GM23338 (cell line): ENCODE results near the gene CHPF. TPM values are rescaled to one million over a fixed set of nuclear protein-coding genes. Genes with fewer than 3 reads are reported as not detected.
A peak's percentile ranks its signal among the peaks of the same experiment; 100 is the strongest.

ENCODE experiments used
- ATAC-seq: fragments of 200-7000 bp; cut with Tn5 transposase; 3 replicates; pipeline ENCODE4 v1.9.1; 2020
- DNase-seq: peaks from one replicate; pipeline ENCODE4 v3.0.0-alpha.2; 2015; ENCODE audit warnings: low spot score
- H2AFZ ChIP-seq: fragments of 200-600 bp; sonication (generic); 2 replicates; pipeline ENCODE4 v1.8.0; 2016; ENCODE audit warnings: antibody characterized with exemption, mild to moderate bottlenecking, moderate library complexity
- H3F3A ChIP-seq: fragments of 200-600 bp; sonication (generic); replicated peaks from 2 replicates; pipeline ENCODE4 v1.8.0; 2017; ENCODE audit warnings: antibody characterized with exemption, mixed run types, low read depth
- H3K27ac ChIP-seq: fragments of 200-600 bp; sonication (generic); 2 replicates; pipeline ENCODE4 v1.6.1; 2016; ENCODE audit warnings: low read depth
- H3K27me3 ChIP-seq: fragments of 200-600 bp; sonication (generic); 2 replicates; pipeline ENCODE4 v1.8.0; 2016; ENCODE audit warnings: mild to moderate bottlenecking, mixed run types, moderate library complexity; ENCODE audit not compliant: insufficient read depth
- H3K36me3 ChIP-seq: fragments of 200-600 bp; sonication (generic); 2 replicates; pipeline ENCODE4 v1.8.0; 2016; ENCODE audit warnings: mild to moderate bottlenecking; ENCODE audit not compliant: insufficient read depth
- H3K4me1 ChIP-seq: fragments of 200-600 bp; sonication (generic); 2 replicates; pipeline ENCODE4 v1.8.0; 2016; ENCODE audit warnings: mild to moderate bottlenecking, moderate library complexity; ENCODE audit not compliant: insufficient read depth
- H3K4me2 ChIP-seq: fragments of 200-600 bp; sonication (generic); 2 replicates; pipeline ENCODE4 v1.7.1; 2017; ENCODE audit warnings: mixed run types
- H3K4me3 ChIP-seq: fragments of 200-600 bp; sonication (generic); 2 replicates; pipeline ENCODE4 v1.6.1; 2016; ENCODE audit warnings: mixed run types
- H3K79me2 ChIP-seq: fragments of 200-600 bp; sonication (generic); replicated peaks from 2 replicates; pipeline ENCODE4 v1.8.0; 2017; ENCODE audit warnings: mild to moderate bottlenecking; ENCODE audit not compliant: insufficient read depth
- H3K9me2 ChIP-seq: fragments of 200-600 bp; sonication (generic); 2 replicates; pipeline ENCODE4 v1.8.0; 2017; ENCODE audit not compliant: insufficient read depth
- H4K20me1 ChIP-seq: fragments of 200-600 bp; sonication (generic); replicated peaks from 2 replicates; pipeline ENCODE4 v1.8.0; 2017; ENCODE audit warnings: mild to moderate bottlenecking; ENCODE audit not compliant: insufficient read depth
- H3K27ac Mint-ChIP-seq: 2 replicates; pipeline ENCODE4 v1.8.0; 2020; ENCODE audit warnings: inconsistent platforms, mild to moderate bottlenecking, moderate library complexity, mixed read lengths
- H3K27me3 Mint-ChIP-seq: 3 replicates; pipeline ENCODE4 v1.8.0; 2022; ENCODE audit warnings: low read depth, mild to moderate bottlenecking, moderate library complexity, mixed read lengths, inconsistent platforms; ENCODE audit not compliant: insufficient read depth, poor library complexity
- H3K36me3 Mint-ChIP-seq: 3 replicates; pipeline ENCODE4 v1.8.0; 2021; ENCODE audit warnings: low read depth, mild to moderate bottlenecking, inconsistent platforms, moderate library complexity, mixed read lengths
- H3K4me1 Mint-ChIP-seq: 3 replicates; pipeline ENCODE4 v1.8.0; 2020; ENCODE audit warnings: mild to moderate bottlenecking, inconsistent platforms, mixed read lengths
- H3K4me3 Mint-ChIP-seq: 3 replicates; pipeline ENCODE4 v1.8.0; 2021; ENCODE audit warnings: moderate library complexity, mild to moderate bottlenecking, inconsistent platforms, mixed read lengths
- H3K9me3 Mint-ChIP-seq: 3 replicates; pipeline ENCODE4 v1.8.0; 2020; ENCODE audit warnings: moderate library complexity, mild to moderate bottlenecking, inconsistent platforms, mixed read lengths
- ETS1 ChIP-seq: IDR thresholded peaks from 2 replicates; pipeline ENCODE4 v1.6.1; 2016; ENCODE audit warnings: antibody characterized with exemption
- EZH2 ChIP-seq: fragments of 200-600 bp; sonication (generic); IDR thresholded peaks from one replicate; pipeline ENCODE4 v1.8.0; 2017; ENCODE audit warnings: antibody characterized with exemption, mild to moderate bottlenecking, low read depth; ENCODE audit not compliant: unreplicated experiment
- EZH2phosphoT487 ChIP-seq: fragments of 200-600 bp; sonication (generic); IDR thresholded peaks from one replicate; pipeline ENCODE4 v1.8.1; 2018; ENCODE audit warnings: antibody characterized with exemption; ENCODE audit not compliant: unreplicated experiment
- JUNB ChIP-seq: IDR thresholded peaks from one replicate; pipeline ENCODE4 v1.6.1; 2016; ENCODE audit warnings: antibody characterized with exemption; ENCODE audit not compliant: unreplicated experiment
- NANOG ChIP-seq: IDR thresholded peaks from 2 replicates; pipeline ENCODE4 v1.6.1; 2016; ENCODE audit warnings: antibody characterized with exemption, borderline replicate concordance
- POLR2AphosphoS5 ChIP-seq: IDR thresholded peaks from 2 replicates; pipeline ENCODE4 v1.6.1; 2016; ENCODE audit warnings: antibody characterized with exemption, low read depth
- REST ChIP-seq: IDR thresholded peaks from one replicate; pipeline ENCODE4 v1.6.1; 2018; ENCODE audit warnings: antibody characterized with exemption; ENCODE audit not compliant: unreplicated experiment
- STAT1 ChIP-seq: IDR thresholded peaks from one replicate; pipeline ENCODE4 v1.6.1; 2016; ENCODE audit warnings: antibody characterized with exemption; ENCODE audit not compliant: unreplicated experiment
- ZNF114 ChIP-seq: fragments of 250-450 bp; sonication (Bioruptor Pico); IDR thresholded peaks from 2 replicates; pipeline ENCODE4 v1.5.0; 2020; ENCODE audit warnings: mild to moderate bottlenecking, moderate library complexity
- ZNF331 ChIP-seq: fragments of 250-450 bp; sonication (Bioruptor Pico); IDR thresholded peaks from 2 replicates; pipeline ENCODE4 v1.5.0; 2020; ENCODE audit warnings: low read depth, mild to moderate bottlenecking, moderate library complexity
- ZNF462 ChIP-seq: fragments of 250-450 bp; sonication (Bioruptor Pico); IDR thresholded peaks from 2 replicates; pipeline ENCODE4 v1.5.0; 2020; ENCODE audit warnings: mild to moderate bottlenecking, moderate library complexity
- polyA plus RNA-seq: library from polyadenylated mRNA; unstranded; fragments of >200 nt; fragmentation: Nextera tagmentation; extraction: Ambion mirVana; gene quantifications from 2 replicates; pipeline ENCODE4 v1.2.1, GENCODE V29; 2016
- total RNA-seq: library from RNA; depleted of rRNA; stranded (reverse); fragments of >200 nt; shearing (Covaris generic); gene quantifications from 2 replicates; pipeline ENCODE4 v1.2.3, GENCODE V29; 2014

CHPF gene
- total and polyA plus RNA-seq, 2 experiments from 2014 or later: 36.5 to 252 TPM

GRCh38 chr2:219512524-219513216 is 30.9 kb downstream of the CHPF start (continued):
- TF ChIP-seq ZNF462 (CRISPR knock-in tag) (no peak), ZNF331 (CRISPR knock-in tag) (no peak)

- Mint-ChIP-seq H3K4me1 (peaks cover 71% of the 10 kb centered on the region), H3K27me3 (peaks cover 68% of the 10 kb centered on the region), H3K36me3 (no peaks in the 10 kb centered on the region), H3K4me3 (peak overlapping the region; percentile 36; the same call in 2 of the 3 replicates), H3K27ac (no peak overlapping the region), H3K9me3 (no peaks in the 10 kb centered on the region)
- no peaks in the 10 kb centered on the region for H3K79me2 ChIP-seq
- H3K4me3 ChIP-seq: peak overlapping the region; percentile 30; the same call in 1 of the 2 replicates
- DNase-seq (peak; percentile 48), ATAC-seq (no peak)
- no peaks in the 10 kb centered on the region for H3K9me2 ChIP-seq
- no peak overlapping the region for H3K27ac ChIP-seq
- H2AFZ ChIP-seq: no peak overlapping the region
- H3K4me2 ChIP-seq: peak overlapping the region; percentile 92
- peaks cover 10% of the 10 kb centered on the region for H3F3A ChIP-seq
- H3K27me3 ChIP-seq: peaks cover 63% of the 10 kb centered on the region
- H3K4me1 ChIP-seq: peaks cover 60% of the 10 kb centered on the region
- no peaks in the 10 kb centered on the region for H4K20me1 ChIP-seq
- no peaks in the 10 kb centered on the region for H3K36me3 ChIP-seq
- TF ChIP-seq NANOG (no peak), STAT1 (no peak), EZH2phosphoT487 (no peak), ZNF331 (CRISPR knock-in tag) (no peak), JUNB (no peak), ZNF114 (CRISPR knock-in tag) (no peak), REST (no peak), ETS1 (no peak), POLR2AphosphoS5 (no peak), EZH2 (no peak)
Observed at GRCh38 chr2:219511547-219512325, 31.9 kb downstream of the CHPF start.
